ENCODE results near the gene COX17. TPM values are rescaled to one million over a fixed set of nuclear protein-coding genes. Genes with fewer than 3 reads are reported as not detected.

COX17 gene
- total RNA-seq, 1 donor from 2014 or later, result 165 TPM

DNA sequence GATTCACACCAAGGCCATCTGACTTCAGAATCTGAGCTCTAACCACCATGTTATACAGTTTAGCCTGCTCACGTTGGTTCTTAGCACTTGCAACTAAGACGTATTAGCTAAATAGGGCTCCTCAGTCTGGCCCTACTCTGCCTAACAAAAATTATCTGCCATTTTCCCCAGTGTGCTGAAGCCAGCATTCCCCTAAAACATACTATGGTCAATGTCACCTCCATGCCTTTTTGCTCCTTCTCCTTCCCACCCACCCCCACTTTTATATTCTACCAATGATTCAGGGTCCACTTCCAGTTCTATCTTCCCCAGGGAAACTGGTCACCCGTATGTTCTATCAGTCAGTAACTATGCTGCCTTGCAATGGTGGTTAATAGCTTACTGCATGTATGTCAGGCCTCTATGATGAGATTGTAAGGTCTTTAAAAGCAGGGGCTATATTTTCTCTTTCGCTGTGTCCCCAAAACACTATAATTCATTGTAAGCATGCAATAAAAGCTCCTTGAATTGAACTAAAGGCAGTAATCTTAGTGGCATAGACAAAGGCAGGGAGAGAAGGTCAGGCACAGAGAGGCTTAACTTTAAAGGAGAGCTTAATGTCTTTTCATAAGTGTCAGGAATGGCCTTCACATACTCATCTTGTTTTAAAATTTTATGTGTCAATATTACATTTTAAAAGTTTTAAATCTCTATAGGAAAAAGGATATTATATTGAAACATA is 40.2 kb downstream of the COX17 start:
- peaks cover 69% of the 10 kb centered on the region for H3K4me1 ChIP-seq
- H3K9me3 ChIP-seq (replicated peaks), result no peaks in the 10 kb centered on the region
- no peak for TF ChIP-seq CTCF (IDR thresholded peaks at IDR 0.05; ENCODE audit: borderline replicate concordance)
- H3K27me3 ChIP-seq (ENCODE audit: low read depth), result no peaks in the 10 kb centered on the region
- H3K27ac ChIP-seq (replicated peaks), result peak overlapping the region; percentile 90
- H3K4me3 ChIP-seq, result no peak overlapping the region
- intact Hi-C loops (cut with micrococcal nuclease), result no loop called here
- peaks cover 22% of the 10 kb centered on the region for H3K36me3 ChIP-seq
- DNase-seq, result no peak

- H3K9me3 ChIP-seq (replicated peaks), result no peaks in the 10 kb centered on the region
These were observed 41.0 kb downstream of the COX17 start for GRCh38 chr3:119636249-119636648.

GRCh38 chr3:119635719-119636118 is 41.5 kb downstream of the COX17 start:
- peak; percentile 31 for DNase-seq
- TF ChIP-seq CTCF (IDR thresholded peaks at IDR 0.05; ENCODE audit: borderline replicate concordance), result no peak
- peak overlapping the region; percentile 90 for H3K27ac ChIP-seq (replicated peaks)
- H3K9me3 ChIP-seq (replicated peaks), result no peaks in the 10 kb centered on the region
- peaks cover 71% of the 10 kb centered on the region for H3K4me1 ChIP-seq
- H3K36me3 ChIP-seq, result peaks cover 9% of the 10 kb centered on the region
- intact Hi-C loops (cut with micrococcal nuclease), result no loop called here
- no peaks in the 10 kb centered on the region for H3K27me3 ChIP-seq (ENCODE audit: low read depth)
- no peak overlapping the region for H3K4me3 ChIP-seq

More at GRCh38 chr3:119636249-119636648, 41.0 kb downstream of the COX17 start:
- intact Hi-C loops (cut with micrococcal nuclease), result no loop called here
- peaks cover 71% of the 10 kb centered on the region for H3K4me1 ChIP-seq
- no peak for TF ChIP-seq CTCF (IDR thresholded peaks at IDR 0.05; ENCODE audit: borderline replicate concordance)
- H3K4me3 ChIP-seq, result no peak overlapping the region
- peak overlapping the region; percentile 90 for H3K27ac ChIP-seq (replicated peaks)
- no peaks in the 10 kb centered on the region for H3K27me3 ChIP-seq (ENCODE audit: low read depth)
- DNase-seq, result no peak
- peaks cover 14% of the 10 kb centered on the region for H3K36me3 ChIP-seq

DNA sequence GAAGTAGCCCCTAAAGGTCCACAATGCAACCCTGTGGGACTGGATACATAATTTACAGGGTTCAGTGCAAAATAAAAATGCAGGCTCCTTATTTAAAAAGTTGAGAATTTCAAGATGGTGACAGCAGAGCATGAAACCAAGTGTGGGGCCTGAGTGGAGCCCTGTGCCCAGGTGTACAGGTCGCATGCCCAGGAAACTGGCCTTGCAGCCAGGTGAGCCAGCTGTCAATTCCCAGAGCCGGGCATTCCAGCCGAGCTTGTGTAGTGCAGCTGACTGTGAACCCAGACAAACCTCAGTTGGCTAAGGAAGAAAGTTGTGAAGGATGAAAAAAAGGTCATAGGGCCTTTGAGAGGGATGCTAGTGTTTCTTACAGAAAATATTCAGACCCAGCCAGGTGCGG is 44.4 kb downstream of the COX17 start:
- intact Hi-C loops (cut with micrococcal nuclease), result no loop called here
- DNase-seq, result no peak
- Histone ChIP-seq H3K4me3 (no peak overlapping the region), H3K9me3 (replicated peaks) (no peaks in the 10 kb centered on the region), H3K27ac (replicated peaks) (no peak overlapping the region), H3K4me1 (peaks cover 70% of the 10 kb centered on the region), H3K36me3 (no peaks in the 10 kb centered on the region), H3K27me3 (ENCODE audit: low read depth) (no peaks in the 10 kb centered on the region)
- TF ChIP-seq CTCF (IDR thresholded peaks at IDR 0.05; ENCODE audit: borderline replicate concordance), result no peak

DNA sequence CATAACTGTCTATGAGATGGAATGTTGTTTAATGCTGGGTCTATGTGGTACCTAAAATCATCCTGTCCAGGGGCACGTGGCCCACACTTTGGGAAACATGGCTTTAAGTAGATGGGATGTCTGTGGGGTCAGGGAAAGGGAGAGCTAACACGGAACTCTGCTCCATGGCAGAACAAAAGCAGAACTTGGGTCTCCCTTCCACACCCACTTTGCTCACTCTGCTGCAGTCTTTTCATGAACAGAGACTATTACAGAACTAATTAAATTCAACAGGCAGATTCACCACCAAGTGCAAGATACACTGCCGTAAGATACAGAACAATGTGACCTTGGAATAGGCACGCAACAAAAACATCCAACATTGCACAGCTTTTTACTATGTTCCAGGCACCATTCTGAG is 45.0 kb downstream of the COX17 start:
- Histone ChIP-seq H3K36me3 (no peaks in the 10 kb centered on the region), H3K27ac (replicated peaks) (no peak overlapping the region), H3K9me3 (replicated peaks) (no peaks in the 10 kb centered on the region), H3K27me3 (ENCODE audit: low read depth) (no peaks in the 10 kb centered on the region), H3K4me1 (peaks cover 70% of the 10 kb centered on the region), H3K4me3 (no peak overlapping the region)
- no peak for TF ChIP-seq CTCF (IDR thresholded peaks at IDR 0.05; ENCODE audit: borderline replicate concordance)
- DNase-seq, result no peak
- intact Hi-C loops (cut with micrococcal nuclease), result no loop called here

Data from left ventricle myocardium inferior (tissue), 1 donor.